H9 (cell line): ENCODE data around the gene DENND10. TPM values are rescaled to one million over a fixed set of nuclear protein-coding genes. Genes with fewer than 3 reads are reported as not detected.

ENCODE experiments used
- DNase-seq: peaks from one replicate; pipeline ENCODE4 v3.0.0-alpha.2; 2017
- H2AFZ ChIP-seq: one replicate; pipeline ENCODE4 v1.6.1; 2013; ENCODE audit warnings: mild to moderate bottlenecking, low read length, control low read depth, moderate library complexity
- H2AK5ac ChIP-seq: 2 replicates; pipeline ENCODE4 v1.6.1; 2013; ENCODE audit warnings: low read length, control low read depth, mixed read lengths; ENCODE audit not compliant: insufficient read length
- H2BK120ac ChIP-seq: one replicate; pipeline ENCODE4 v1.6.1; 2013; ENCODE audit warnings: low read depth, mild to moderate bottlenecking, low read length, control low read depth, inconsistent platforms; ENCODE audit not compliant: poor library complexity, severe bottlenecking
- H2BK12ac ChIP-seq: 2 replicates; pipeline ENCODE4 v1.6.1; 2013; ENCODE audit warnings: low read length, control low read depth, mixed read lengths, low read depth; ENCODE audit not compliant: insufficient read length
- H2BK15ac ChIP-seq: 2 replicates; pipeline ENCODE4 v1.6.1; 2013; ENCODE audit warnings: low read depth, low read length, control low read depth
- H2BK20ac ChIP-seq: one replicate; pipeline ENCODE4 v1.6.1; 2013; ENCODE audit warnings: low read depth, mild to moderate bottlenecking, low read length, control low read depth, inconsistent platforms; ENCODE audit not compliant: poor library complexity, severe bottlenecking
- H2BK5ac ChIP-seq: 2 replicates; pipeline ENCODE4 v1.6.1; 2013; ENCODE audit warnings: low read length, control low read depth, mixed read lengths; ENCODE audit not compliant: insufficient read length
- H3K14ac ChIP-seq: 2 replicates; pipeline ENCODE4 v1.6.1; 2013; ENCODE audit warnings: low read length, control low read depth; ENCODE audit not compliant: insufficient read depth
- H3K18ac ChIP-seq: 2 replicates; pipeline ENCODE4 v1.6.1; 2013; ENCODE audit warnings: low read depth, mild to moderate bottlenecking, mixed read lengths, low read length, control low read depth; ENCODE audit not compliant: insufficient read length
- H3K23ac ChIP-seq: 2 replicates; pipeline ENCODE4 v1.6.1; 2013; ENCODE audit warnings: low read length, control low read depth, mixed read lengths, low read depth; ENCODE audit not compliant: insufficient read length
- H3K23me2 ChIP-seq: 2 replicates; pipeline ENCODE4 v1.6.1; 2013; ENCODE audit warnings: low read depth, mild to moderate bottlenecking, mixed read lengths, low read length, control low read depth; ENCODE audit not compliant: insufficient read length, poor library complexity, severe bottlenecking
- H3K27ac ChIP-seq: 2 replicates; pipeline ENCODE4 v1.5.1; 2013; ENCODE audit warnings: low read length, control low read depth, mixed read lengths, low read depth; ENCODE audit not compliant: insufficient read length
- H3K27me3 ChIP-seq: 2 replicates; pipeline ENCODE4 v1.6.1; 2013; ENCODE audit warnings: low read length, control low read depth, inconsistent platforms; ENCODE audit not compliant: insufficient read depth
- H3K4ac ChIP-seq: 2 replicates; pipeline ENCODE4 v1.6.1; 2013; ENCODE audit warnings: low read depth, mild to moderate bottlenecking, control low read depth, inconsistent platforms, low read length, moderate library complexity
- H3K4me1 ChIP-seq: 2 replicates; pipeline ENCODE4 v1.6.1; 2013; ENCODE audit warnings: low read length, control low read depth, inconsistent platforms; ENCODE audit not compliant: insufficient read depth
- H3K4me2 ChIP-seq: 2 replicates; pipeline ENCODE4 v1.6.1; 2013; ENCODE audit warnings: low read length, control low read depth, mixed read lengths; ENCODE audit not compliant: insufficient read length, insufficient read depth
- H3K56ac ChIP-seq: 2 replicates; pipeline ENCODE4 v1.6.1; 2013; ENCODE audit warnings: low read depth, mild to moderate bottlenecking, mixed read lengths, low read length, control low read depth; ENCODE audit not compliant: insufficient read length
- H3K79me1 ChIP-seq: 2 replicates; pipeline ENCODE4 v1.6.1; 2013; ENCODE audit warnings: low read depth, mild to moderate bottlenecking, moderate library complexity, low read length, control low read depth, inconsistent platforms; ENCODE audit not compliant: insufficient read depth, poor library complexity, severe bottlenecking
- H3K79me2 ChIP-seq: 2 replicates; pipeline ENCODE4 v1.6.1; 2013; ENCODE audit warnings: low read length, control low read depth, inconsistent platforms; ENCODE audit not compliant: insufficient read depth
- H3K9ac ChIP-seq: 2 replicates; pipeline ENCODE4 v1.6.1; 2013; ENCODE audit warnings: low read length, control low read depth, mixed read lengths; ENCODE audit not compliant: insufficient read length; ENCODE audit errors: extremely low read depth
- H3K9me3 ChIP-seq: one replicate; pipeline ENCODE4 v1.6.1; 2013; ENCODE audit warnings: low read depth, low read length, inconsistent platforms; ENCODE audit not compliant: control insufficient read depth
- H3T11ph ChIP-seq: one replicate; pipeline ENCODE4 v1.6.1; 2013; ENCODE audit warnings: mild to moderate bottlenecking, low read length, control low read depth, inconsistent platforms
- H4K20me1 ChIP-seq: one replicate; pipeline ENCODE4 v1.6.1; 2013; ENCODE audit not compliant: control insufficient read depth, insufficient read length, insufficient read depth
- H4K5ac ChIP-seq: 2 replicates; pipeline ENCODE4 v1.6.1; 2013; ENCODE audit warnings: low read depth, mild to moderate bottlenecking, mixed read lengths, low read length, control low read depth; ENCODE audit not compliant: insufficient read length
- H4K8ac ChIP-seq: replicated peaks from 2 replicates; pipeline ENCODE4 v1.6.1; 2013; ENCODE audit warnings: low read length, control low read depth, mixed read lengths, low read depth; ENCODE audit not compliant: insufficient read length
- H4K91ac ChIP-seq: 2 replicates; pipeline ENCODE4 v1.6.1; 2013; ENCODE audit warnings: low read depth, mild to moderate bottlenecking, moderate library complexity, mixed read lengths, low read length, control low read depth; ENCODE audit not compliant: insufficient read length
- H3K27ac Mint-ChIP-seq, 3 experiments: 2 replicates in 2 of 3; 3 replicates in 1 of 3; pipeline ENCODE4 v1.8.0; 2020 to 2021; ENCODE audit warnings: mixed read lengths in 3 of 3, mild to moderate bottlenecking in 1 of 3, moderate library complexity in 1 of 3
- H3K27me3 Mint-ChIP-seq: 2 replicates; pipeline ENCODE4 v1.8.0; 2021; ENCODE audit warnings: low read depth, mild to moderate bottlenecking, moderate library complexity, mixed read lengths
- H3K36me3 Mint-ChIP-seq, 3 experiments: 2 replicates in 2 of 3; 3 replicates in 1 of 3; pipeline ENCODE4 v1.8.0; 2020 to 2021; ENCODE audit warnings: low read depth in 3 of 3, mixed read lengths in 3 of 3; ENCODE audit not compliant: insufficient read depth in 1 of 3
- H3K4me1 Mint-ChIP-seq, 2 experiments: 2 replicates each; pipeline ENCODE4 v1.8.0; 2020; ENCODE audit warnings: mixed read lengths in 2 of 2
- H3K4me3 Mint-ChIP-seq, 2 experiments: 2 replicates in 1 of 2; 3 replicates in 1 of 2; pipeline ENCODE4 v1.8.0; 2020 to 2021; ENCODE audit warnings: mild to moderate bottlenecking in 2 of 2, mixed read lengths in 2 of 2, moderate library complexity in 1 of 2
- H3K9me3 Mint-ChIP-seq, 2 experiments: 2 replicates in 1 of 2; 3 replicates in 1 of 2; pipeline ENCODE4 v1.8.0; 2020; ENCODE audit warnings: mild to moderate bottlenecking in 2 of 2, mixed read lengths in 2 of 2, moderate library complexity in 1 of 2
- CTCF ChIP-seq: fragments of 200-600 bp; sonication (generic); conservative IDR thresholded peaks from 3 replicates; pipeline ENCODE4 v1.8.0; 2021; ENCODE audit warnings: antibody characterized with exemption, mild to moderate bottlenecking
- WGBS: extraction: QIAGEN DNeasy Blood & Tissue Kit; methylation state at CpG from one replicate; pipeline ENCODE4 v1.1.7; 2013; ENCODE audit warnings: missing lambda C conversion rate, low lambda C conversion rate, mixed read lengths; ENCODE audit not compliant: insufficient read length; ENCODE audit errors: extremely low coverage; 5-methylcytosine and 5-hydroxymethylcytosine counted together
- total RNA-seq: library from RNA; stranded (reverse); gene quantifications from 2 replicates; pipeline ENCODE4 v1.2.1, GENCODE V29; 2021

The DENND10 gene
- total RNA-seq, 1 experiment from 2014 or later: 63.2 TPM

- H4K20me1 ChIP-seq: no peaks in the 10 kb centered on the region
- no peaks in the 10 kb centered on the region for H3K79me1 ChIP-seq
- H2BK12ac ChIP-seq: no peak within 1 kb of the TSS
- peak within 1 kb of the TSS; percentile 27 for H4K8ac ChIP-seq
- peak within 1 kb of the TSS; percentile 66 for H2BK5ac ChIP-seq
- no CpG with 5 or more reads among the region's 74 CpGs for WGBS
- H3K27me3 ChIP-seq: no peaks in the 10 kb centered on the region
- H3K4ac ChIP-seq: peak within 1 kb of the TSS; percentile 59; the same call in 1 of the 2 replicates
- H2AK5ac ChIP-seq: no peak within 1 kb of the TSS
- H3K4me1 Mint-ChIP-seq: peaks cover 20 to 25% of the 10 kb centered on the region in 2 experiments
- H2BK20ac ChIP-seq: no peak within 1 kb of the TSS
- no peak within 1 kb of the TSS for H3K23ac ChIP-seq
- H2BK15ac ChIP-seq: no peak within 1 kb of the TSS
- peak within 1 kb of the TSS; percentile 46 for H4K5ac ChIP-seq
- H4K91ac ChIP-seq: peak within 1 kb of the TSS; percentile 53
- H3K4me3 Mint-ChIP-seq: peak within 1 kb of the TSS; percentile 94 to 99
- H3K56ac ChIP-seq: peak within 1 kb of the TSS; percentile 37
- peak within 1 kb of the TSS; percentile 87 for H3K18ac ChIP-seq
- TF ChIP-seq CTCF: no peak
- peaks cover 18 to 32% (median 20%) of the 10 kb centered on the region in 3 experiments for H3K36me3 Mint-ChIP-seq
- peak within 1 kb of the TSS; percentile 98 for H3K4me2 ChIP-seq
- no peaks in the 10 kb centered on the region for H3K27me3 Mint-ChIP-seq
- peak; percentile 93 for DNase-seq
- no peak within 1 kb of the TSS for H3T11ph ChIP-seq
- H3K14ac ChIP-seq: peak within 1 kb of the TSS; percentile 93
- H2BK120ac ChIP-seq: no peak within 1 kb of the TSS
- H3K27ac Mint-ChIP-seq: peak within 1 kb of the TSS; percentile 98 to 99 (median 99)
- H3K9ac ChIP-seq: peak within 1 kb of the TSS; percentile 95
- peaks cover 5% of the 10 kb centered on the region for H3K23me2 ChIP-seq
- peak within 1 kb of the TSS; percentile 4 for H2AFZ ChIP-seq
- no peaks in the 10 kb centered on the region for H3K4me1 ChIP-seq
- peaks cover 0 to 2% of the 10 kb centered on the region in 2 experiments; a peak in 2 of 5 replicates for H3K9me3 Mint-ChIP-seq
- H3K27ac ChIP-seq: peak within 1 kb of the TSS; percentile 91
- no peaks in the 10 kb centered on the region for H3K9me3 ChIP-seq
- H3K79me2 ChIP-seq: peaks cover 44% of the 10 kb centered on the region
Measured at GRCh38 chr10:119080521-119081259, 23.2 kb upstream of the DENND10 start, which contains the start of gene EIF3A. EIF3A (minus strand) TSS chr10:119080817; CDS start chr10:119080676, 141 bp downstream.
